Skin of body (tissue), 2 donors: ENCODE data around the gene MOCS3. TPM values are rescaled to one million over a fixed set of nuclear protein-coding genes. Genes with fewer than 3 reads are reported as not detected.
"Not testable (repeated sequence)": the region's sequence is repeated elsewhere in the genome, so short reads cannot be mapped to it uniquely, and the experiment has no call there.

ENCODE experiments used
- DNase-seq: peaks from one replicate; lab custom pipeline; 2025; lab: John Stamatoyannopoulos, UW
- total RNA-seq: library from RNA; depleted of rRNA; stranded (reverse); fragments of >200 nt; gene quantifications from one replicate; pipeline ENCODE4 v1.2.3, GENCODE V29; 2014

MOCS3 gene
- total RNA-seq, 1 donor from 2014 or later = 3.6 TPM

- DNase-seq = no peak
These were observed 26.6 kb upstream of the MOCS3 start for GRCh38 chr20:50932016-50932485.

DNA sequence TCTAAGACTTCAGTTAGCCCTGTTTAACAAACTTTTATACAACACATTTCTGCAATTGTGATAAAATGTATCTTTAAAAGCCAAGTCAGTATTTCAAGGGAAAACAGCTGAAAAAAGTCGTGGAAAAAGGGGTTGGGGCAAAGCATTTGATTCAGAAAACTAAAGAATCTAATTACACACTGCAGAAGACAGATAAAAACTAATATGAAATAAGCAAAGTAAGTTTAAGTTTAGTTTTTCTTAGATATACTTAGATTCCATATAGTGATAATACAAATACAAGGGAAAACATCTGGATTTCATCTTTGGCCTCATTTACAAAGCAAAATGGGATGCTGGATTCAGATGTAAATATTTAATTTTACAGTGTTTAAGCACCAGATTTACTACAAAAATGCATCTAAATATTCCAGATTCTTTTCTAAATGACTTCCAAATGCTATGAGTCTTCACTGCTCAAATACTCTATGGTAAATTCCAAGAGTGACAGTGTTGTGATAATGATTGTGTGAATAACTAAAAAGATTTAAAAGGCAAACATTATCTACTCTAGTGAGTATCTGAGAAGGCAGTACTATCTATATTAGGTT lies 25.8 kb upstream of the MOCS3 start:
- DNase-seq = peak; percentile 75

DNA sequence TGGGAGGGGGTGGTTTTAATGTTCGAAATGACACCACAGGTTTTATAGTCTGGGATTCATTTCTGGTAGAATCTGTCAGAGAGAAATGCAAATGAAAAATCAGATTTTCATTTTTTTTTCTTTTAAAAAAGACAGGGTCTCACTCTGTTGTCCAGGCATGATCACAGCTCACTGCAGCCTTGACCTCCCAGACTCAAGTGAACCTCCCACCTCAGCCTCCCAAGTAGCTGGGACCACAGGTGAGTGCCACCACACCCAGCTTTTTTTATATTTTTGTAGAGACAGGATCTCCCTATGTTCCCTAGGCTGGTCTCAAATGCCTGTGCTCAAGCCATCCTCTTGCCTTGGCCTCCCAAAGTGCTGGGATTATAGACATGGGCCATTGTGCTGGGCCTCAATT lies 25.0 kb upstream of the MOCS3 start:
- DNase-seq = no peak

GRCh38 chr20:50943069-50943468 lies 15.5 kb upstream of the MOCS3 start:
- DNase-seq = no peak

DNA sequence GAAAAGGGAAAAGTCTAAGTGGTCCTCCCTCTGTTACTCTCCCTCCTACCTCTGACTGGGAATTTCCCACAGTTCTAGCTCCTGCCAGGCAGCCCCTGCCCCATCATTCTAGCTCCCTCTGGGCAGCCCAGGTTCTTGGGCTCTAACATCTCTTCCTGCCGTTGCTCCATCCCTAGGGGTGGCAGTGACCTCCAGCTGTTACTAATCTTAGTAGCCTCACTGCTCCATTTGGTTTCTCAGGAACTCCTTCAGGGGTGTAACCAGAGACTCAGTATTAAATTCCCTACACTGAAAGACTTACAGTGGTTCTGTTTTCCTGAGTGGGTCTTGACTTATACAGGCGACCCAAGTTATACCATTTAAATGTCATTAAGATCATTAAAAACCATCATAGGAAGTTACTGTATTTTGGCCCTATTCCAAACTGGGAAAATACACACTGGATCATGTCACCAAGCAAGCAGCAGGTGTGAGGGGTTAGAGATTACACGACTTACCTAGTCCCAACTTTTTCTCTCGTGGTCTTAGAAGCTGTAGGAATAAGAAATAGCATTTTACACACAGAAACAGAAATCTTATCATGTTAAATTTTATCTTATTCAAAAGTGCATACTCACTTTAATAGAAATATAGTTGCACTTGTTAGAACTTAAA lies 10.4 kb upstream of the MOCS3 start:
- DNase-seq = no peak

GRCh38 chr20:50953196-50953595 lies 5.4 kb upstream of the MOCS3 start:
- DNase-seq = no peak

GRCh38 chr20:50953821-50954220 lies 4.8 kb upstream of the MOCS3 start:
- no peak for DNase-seq

- peak; percentile 17 for DNase-seq
These were observed 1.3 kb upstream of the MOCS3 start for GRCh38 chr20:50957276-50957675.

DNA sequence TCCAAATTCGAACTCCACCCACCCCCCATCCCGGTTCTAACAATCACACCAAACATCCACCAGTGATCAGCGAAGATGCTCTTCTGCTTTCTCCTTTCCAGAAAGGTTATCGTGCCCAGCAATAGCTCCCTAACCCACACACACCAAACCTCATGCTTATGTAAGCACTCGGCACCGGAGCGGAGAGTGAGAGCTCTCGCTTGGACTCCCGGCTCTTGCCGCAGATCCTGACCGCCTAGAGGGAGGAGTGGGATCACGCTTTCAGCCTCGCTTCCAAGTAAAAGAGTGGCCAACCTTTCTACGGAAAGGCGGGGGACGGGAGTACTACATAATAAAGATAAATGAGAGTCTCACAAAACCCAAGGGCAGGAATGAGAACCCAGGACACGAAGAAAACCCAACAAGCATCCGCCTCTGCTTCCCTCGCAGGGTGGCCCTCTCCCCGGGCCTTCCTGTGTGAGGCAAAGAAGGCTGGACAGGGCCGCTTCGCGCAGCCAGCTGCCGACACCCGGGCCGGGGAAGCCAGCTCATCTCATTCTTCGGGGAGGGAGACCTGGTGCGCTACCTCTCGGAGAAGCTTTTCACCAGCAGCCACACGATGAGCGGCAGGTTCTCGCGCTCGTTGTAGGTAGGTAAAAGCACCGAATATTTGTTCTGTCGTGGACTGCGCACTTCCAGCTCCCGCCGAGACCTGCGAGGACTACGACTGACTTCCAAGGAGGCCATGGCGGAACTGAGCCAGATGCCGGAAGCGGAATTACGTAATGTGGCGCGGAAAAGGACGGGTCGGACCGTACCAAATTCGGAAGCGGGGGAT lies 612 bp upstream of the MOCS3 start, which contains the start of gene DPM1:
TSS of gene DPM1 (minus strand) at position 735 of the 817 bp plus-strand sequence. CDS start at position 726, 9 bp downstream.
- no peak for DNase-seq

DNA sequence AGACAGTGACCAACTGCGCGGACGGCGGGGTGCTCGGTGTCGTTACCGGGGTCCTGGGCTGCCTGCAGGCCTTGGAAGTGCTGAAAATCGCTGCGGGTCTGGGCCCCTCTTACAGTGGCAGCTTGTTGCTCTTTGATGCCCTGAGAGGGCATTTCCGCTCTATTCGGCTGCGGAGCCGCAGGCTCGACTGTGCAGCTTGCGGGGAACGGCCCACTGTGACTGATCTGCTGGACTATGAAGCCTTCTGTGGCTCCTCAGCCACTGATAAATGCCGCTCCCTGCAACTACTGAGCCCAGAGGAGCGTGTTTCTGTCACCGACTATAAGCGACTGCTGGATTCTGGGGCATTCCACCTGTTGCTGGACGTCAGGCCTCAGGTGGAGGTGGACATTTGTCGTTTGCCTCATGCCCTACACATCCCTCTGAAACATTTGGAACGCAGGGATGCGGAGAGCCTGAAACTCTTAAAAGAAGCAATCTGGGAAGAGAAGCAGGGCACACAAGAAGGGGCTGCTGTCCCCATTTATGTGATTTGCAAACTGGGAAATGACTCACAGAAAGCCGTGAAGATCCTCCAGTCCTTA lies 1.0 kb downstream of the MOCS3 start:
- no peak for DNase-seq

DNA sequence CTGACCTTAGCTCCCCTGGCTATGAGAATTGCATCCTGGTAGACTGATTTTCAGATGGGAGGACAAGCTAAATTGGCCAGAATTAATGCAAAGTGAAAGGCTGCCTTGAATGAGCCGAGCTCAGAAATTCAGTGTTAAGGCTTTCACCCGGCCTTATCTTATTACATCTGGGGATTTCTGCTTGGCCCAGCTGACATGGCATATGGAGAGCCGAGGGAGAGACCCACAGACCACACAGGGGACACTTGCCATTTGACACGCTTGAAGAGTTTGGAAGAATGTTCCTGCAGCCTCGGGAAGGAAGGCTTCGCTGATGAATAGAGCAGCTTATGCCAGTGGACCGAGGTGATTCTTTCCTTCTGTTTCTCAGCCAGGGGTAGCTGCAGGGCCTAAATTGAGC lies 9.0 kb downstream of the MOCS3 start:
- no peak for DNase-seq

- DNase-seq = no peak
These were observed 9.7 kb downstream of the MOCS3 start for GRCh38 chr20:50968289-50968688.

GRCh38 chr20:50969435-50969834 lies 10.8 kb downstream of the MOCS3 start:
- DNase-seq = no peak

DNA sequence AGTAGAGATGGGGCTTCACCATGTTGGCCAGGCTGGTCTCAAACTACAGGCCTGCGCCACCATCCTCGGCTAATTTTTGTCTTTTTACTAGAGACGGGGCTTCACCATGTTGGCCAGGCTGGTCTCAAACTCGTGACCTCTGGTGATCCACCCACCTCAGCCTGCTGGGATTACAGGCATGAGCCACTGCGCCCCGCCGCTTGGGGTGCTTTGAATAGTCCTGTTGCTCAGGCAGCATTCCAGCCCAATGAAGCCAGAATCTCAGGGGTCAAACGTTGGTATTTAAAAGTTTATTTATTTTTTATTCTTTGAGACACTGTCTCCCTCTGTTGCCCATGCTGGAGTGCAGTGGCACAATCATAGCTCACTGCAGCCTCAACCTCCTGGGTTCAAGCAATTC lies 11.3 kb downstream of the MOCS3 start:
- no peak for DNase-seq

GRCh38 chr20:50975701-50976330 lies 17.2 kb downstream of the MOCS3 start:
- no peak for DNase-seq

GRCh38 chr20:50977066-50978021 lies 18.7 kb downstream of the MOCS3 start:
- DNase-seq = no peak

DNA sequence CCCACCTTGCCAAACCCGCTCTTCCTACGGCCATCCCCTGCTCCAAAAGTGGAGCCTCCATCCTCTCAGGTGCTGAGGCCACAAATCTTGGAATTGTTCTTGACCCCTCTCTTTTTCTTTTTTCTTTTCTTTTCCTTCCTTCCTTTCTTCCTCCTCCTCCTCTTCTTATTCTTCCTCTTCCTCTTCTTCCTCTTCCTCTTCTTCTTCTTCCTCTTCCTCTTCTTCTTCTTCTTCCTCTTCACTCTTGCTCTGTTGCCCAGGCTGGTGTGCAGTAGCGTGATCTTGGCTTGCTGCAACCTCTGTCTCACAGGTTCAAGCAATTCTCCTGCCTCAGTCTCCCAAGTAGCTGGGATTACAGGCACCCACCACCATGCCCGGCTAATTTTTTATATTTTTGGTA lies 19.9 kb downstream of the MOCS3 start:
- not testable (repeated sequence) for DNase-seq

- DNase-seq = no peak
These were observed 21.6 kb downstream of the MOCS3 start for GRCh38 chr20:50980071-50980681.

DNA sequence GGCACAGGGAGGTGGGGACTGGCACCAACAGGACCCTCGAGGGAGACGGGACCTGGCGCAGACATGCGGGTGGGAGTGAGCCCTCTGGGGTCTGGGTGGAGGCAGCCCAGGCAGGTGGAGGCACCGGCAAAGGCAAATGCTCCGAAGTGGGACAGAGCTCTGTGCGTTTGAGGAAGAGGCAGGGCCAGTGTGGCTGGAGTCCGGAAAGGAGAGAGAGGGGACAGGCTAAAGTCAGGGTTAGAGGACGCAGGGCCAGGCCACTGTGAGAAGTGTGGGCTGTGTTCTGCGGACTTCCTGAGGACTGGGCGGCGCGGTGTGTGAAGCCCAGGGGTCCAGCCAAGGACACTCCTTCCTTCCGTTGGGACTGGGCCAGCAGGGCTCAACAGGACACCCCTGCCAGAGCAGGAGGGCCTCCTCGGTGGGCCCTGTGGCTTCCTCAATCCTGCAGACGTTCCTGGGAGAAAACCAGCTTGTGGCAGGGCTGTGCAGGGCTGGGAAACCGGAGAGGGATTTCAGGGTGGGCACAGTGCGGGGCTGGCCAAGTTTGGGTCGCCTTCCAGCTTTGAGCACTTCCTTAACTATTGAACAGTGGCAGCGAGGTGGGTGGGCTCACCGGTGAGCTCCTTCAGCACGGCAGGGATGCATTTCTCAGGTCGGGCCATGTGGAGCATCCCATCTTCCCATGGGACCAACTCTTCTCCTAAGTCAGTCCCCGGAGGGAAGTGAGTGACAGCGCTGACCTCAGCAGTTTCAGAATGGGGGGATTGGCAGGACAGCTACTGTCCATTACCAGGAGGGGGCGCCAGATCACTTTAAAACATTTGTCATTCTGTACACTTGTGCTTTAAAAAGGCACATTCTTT lies 22.5 kb downstream of the MOCS3 start:
- DNase-seq = peak; percentile 14
